OCI-LY7 (cell line): ENCODE results near the gene NEURL3. TPM values are rescaled to one million over a fixed set of nuclear protein-coding genes. Genes with fewer than 3 reads are reported as not detected.

Source experiments
- BruUV-seq: library from RNA; stranded (reverse); fragments of 400-500 nt; replicated peaks from 2 replicates; lab custom pipeline; 2021; lab: Mats Ljungman, UMichigan
- CTCF ChIA-PET: fragments of 300-600 bp; sonication (Branson Sonifier 250); formaldehyde crosslinking; loops from one replicate; lab custom pipeline; 2022; ENCODE audit warnings: antibody characterized with exemption; ENCODE audit not compliant: unreplicated experiment; lab: Charles Lee
- POLR2A ChIA-PET: fragments of 300-600 bp; sonication (Branson Sonifier 250); formaldehyde crosslinking; loops from one replicate; lab custom pipeline; 2022; ENCODE audit warnings: antibody characterized with exemption; lab: Charles Lee
- DNase-seq: peaks from one replicate; pipeline ENCODE4 v3.0.0-alpha.2; 2015; ENCODE audit warnings: low spot score
- H2AFZ ChIP-seq: fragments of 200-600 bp; sonication (generic), shearing (Covaris generic); 2 replicates; pipeline ENCODE4 v1.6.1; 2014; ENCODE audit warnings: mild to moderate bottlenecking, antibody characterized with exemption, low read length, moderate library complexity
- H3K27ac ChIP-seq: fragments of 200-600 bp; sonication (generic); 2 replicates; pipeline ENCODE4 v1.5.1; 2014; ENCODE audit warnings: mixed run types, low read depth, mild to moderate bottlenecking, moderate library complexity, low read length, inconsistent platforms; ENCODE audit not compliant: poor library complexity, severe bottlenecking
- H3K36me3 ChIP-seq: fragments of 200-600 bp; sonication (generic); 2 replicates; pipeline ENCODE4 v1.6.1; 2014; ENCODE audit warnings: mild to moderate bottlenecking, antibody characterized with exemption, low read length, moderate library complexity, mixed read lengths; ENCODE audit not compliant: insufficient read depth
- H3K4me1 ChIP-seq: fragments of 200-600 bp; sonication (generic); 2 replicates; pipeline ENCODE4 v1.5.1; 2014; ENCODE audit warnings: mild to moderate bottlenecking, low read length; ENCODE audit not compliant: insufficient read depth, poor library complexity, severe bottlenecking
- H3K4me2 ChIP-seq: fragments of 200-600 bp; sonication (generic); 2 replicates; pipeline ENCODE4 v1.6.1; 2014; ENCODE audit warnings: mild to moderate bottlenecking, low read length
- H3K4me3 ChIP-seq: fragments of 200-600 bp; sonication (generic); 2 replicates; pipeline ENCODE4 v1.5.1; 2014; ENCODE audit warnings: mild to moderate bottlenecking, low read depth, low read length; ENCODE audit not compliant: poor library complexity, severe bottlenecking
- H3K79me2 ChIP-seq: fragments of 200-600 bp; sonication (generic); 2 replicates; pipeline ENCODE4 v1.6.1; 2016; ENCODE audit warnings: low read depth, mild to moderate bottlenecking, low read length, moderate library complexity, mixed read lengths; ENCODE audit not compliant: insufficient read depth
- H3K9me2 ChIP-seq: fragments of 200-600 bp; sonication (generic); 2 replicates; pipeline ENCODE4 v1.6.1; 2016; ENCODE audit warnings: mild to moderate bottlenecking, low read length, mixed read lengths; ENCODE audit not compliant: insufficient read depth
- H3K9me3 ChIP-seq: fragments of 200-600 bp; sonication (generic); 2 replicates; pipeline ENCODE4 v1.6.1; 2014; ENCODE audit warnings: mild to moderate bottlenecking, mixed run types, low read length, mixed read lengths
- H4K20me1 ChIP-seq: fragments of 200-600 bp; sonication (generic); 2 replicates; pipeline ENCODE4 v1.6.1; 2014; ENCODE audit warnings: mild to moderate bottlenecking, antibody characterized with exemption, low read length, moderate library complexity, mixed read lengths; ENCODE audit not compliant: insufficient read depth
- CTCF ChIP-seq: fragments of 200-600 bp; sonication (generic); conservative IDR thresholded peaks from 2 replicates; pipeline ENCODE4 v1.5.1; 2014; ENCODE audit warnings: mild to moderate bottlenecking, antibody characterized with exemption, low read length, moderate library complexity, mixed read lengths
- EZH2phosphoT487 ChIP-seq: fragments of 200-600 bp; sonication (generic); IDR thresholded peaks from 2 replicates; pipeline ENCODE4 v1.6.1; 2018; ENCODE audit warnings: low read depth, borderline replicate concordance, mild to moderate bottlenecking, mixed run types, antibody characterized with exemption, low read length, moderate library complexity, mixed read lengths
- intact Hi-C: fragments of 100-400 bp; cut with micrococcal nuclease; formaldehyde crosslinking; loops from one replicate; pipeline ENCODE4 v1.10.0; 2022; ENCODE audit not compliant: unreplicated experiment
- total RNA-seq, 2 experiments: library from RNA; depleted of rRNA in 1 of 2; stranded (reverse); fragments of >200 nt in 1 of 2; shearing (Covaris generic) in 1 of 2; gene quantifications; 2 replicates each; pipeline ENCODE4 v1.2.3, GENCODE V29; 2014 to 2022

NEURL3 gene
- total RNA-seq, 2 experiments from 2014 or later = not detected

- ChIA-PET CTCF (no interaction called here), POLR2A (no interaction called here)
- BruUV-seq = no TSS peak
- Histone ChIP-seq H3K4me3 (no peak overlapping the region), H3K9me2 (no peaks in the 10 kb centered on the region), H3K4me2 (no peak overlapping the region), H3K36me3 (no peaks in the 10 kb centered on the region), H3K27ac (no peak overlapping the region), H2AFZ (no peak overlapping the region), H4K20me1 (no peaks in the 10 kb centered on the region), H3K9me3 (no peaks in the 10 kb centered on the region), H3K79me2 (no peaks in the 10 kb centered on the region), H3K4me1 (no peaks in the 10 kb centered on the region)
- DNase-seq = no peak
- no peak for TF ChIP-seq EZH2phosphoT487
- no peak for TF ChIP-seq CTCF
- intact Hi-C loops = no loop called here
These were observed 35.0 kb downstream of the NEURL3 start for GRCh38 chr2:96470109-96470508.

GRCh38 chr2:96468904-96469303, 36.3 kb downstream of the NEURL3 start:
- TF ChIP-seq CTCF = no peak
- no peak for TF ChIP-seq EZH2phosphoT487
- Histone ChIP-seq H3K36me3 (no peaks in the 10 kb centered on the region), H3K9me3 (no peaks in the 10 kb centered on the region), H3K4me2 (no peak overlapping the region), H3K79me2 (no peaks in the 10 kb centered on the region), H3K4me3 (no peak overlapping the region), H3K4me1 (no peaks in the 10 kb centered on the region), H3K9me2 (no peaks in the 10 kb centered on the region), H4K20me1 (no peaks in the 10 kb centered on the region), H2AFZ (no peak overlapping the region), H3K27ac (no peak overlapping the region)
- ChIA-PET POLR2A (no interaction called here), CTCF (no interaction called here)
- BruUV-seq = no TSS peak
- intact Hi-C loops = no loop called here
- no peak for DNase-seq

- Histone ChIP-seq H2AFZ (no peak overlapping the region), H3K4me3 (no peak overlapping the region), H3K4me2 (no peak overlapping the region), H4K20me1 (no peaks in the 10 kb centered on the region), H3K36me3 (no peaks in the 10 kb centered on the region), H3K79me2 (no peaks in the 10 kb centered on the region), H3K27ac (no peak overlapping the region), H3K4me1 (no peaks in the 10 kb centered on the region), H3K9me3 (no peaks in the 10 kb centered on the region), H3K9me2 (no peaks in the 10 kb centered on the region)
- intact Hi-C loops = no loop called here
- BruUV-seq = no TSS peak
- CTCF ChIA-PET = no interaction called here
- POLR2A ChIA-PET = no interaction called here
- no peak for TF ChIP-seq EZH2phosphoT487
- TF ChIP-seq CTCF = no peak
- DNase-seq = no peak
These were observed 40.5 kb downstream of the NEURL3 start for GRCh38 chr2:96464651-96465050.
